Endothelial cell of umbilical vein (primary cell): Measurements from ENCODE around the gene FHIT. TPM values are rescaled to one million over a fixed set of nuclear protein-coding genes. Genes with fewer than 3 reads are reported as not detected.

Experiments
- BruUV-seq: library from RNA; stranded (reverse); fragments of 400-500 nt; replicated peaks from 2 replicates; lab custom pipeline; 2021; lab: Mats Ljungman, UMichigan
- CTCF ChIA-PET: fragments of 300-600, 350-600 bp; sonication (Branson Sonifier 250); formaldehyde crosslinking; loops from one replicate; lab custom pipeline; 2021; ENCODE audit warnings: antibody characterized with exemption, inconsistent platforms; lab: Charles Lee
- POLR2A ChIA-PET: fragments of 300-600, 350-600 bp; sonication (Branson Sonifier 250); formaldehyde crosslinking; loops from one replicate; lab custom pipeline; 2021; ENCODE audit warnings: antibody characterized with exemption, inconsistent platforms; lab: Charles Lee
- DNase-seq: peaks from one replicate; pipeline ENCODE4 v3.0.0-alpha.2; 2011; ENCODE audit warnings: low read depth, low spot score
- FAIRE-seq: peaks from 2 replicates; lab custom pipeline; 2011; peaks lifted over from hg19 to GRCh38; lab: Jason Lieb, UNC
- H2AFZ ChIP-seq: 2 replicates; pipeline ENCODE4 v1.6.0; 2012; ENCODE audit warnings: low read depth, low read length, control low read depth, inconsistent platforms
- H3K27ac ChIP-seq: 2 replicates; pipeline ENCODE4 v1.5.1; 2011; ENCODE audit warnings: low read depth, mild to moderate bottlenecking, control low read depth, low read length, moderate library complexity; ENCODE audit not compliant: insufficient read depth
- H3K27me3 ChIP-seq, 2 experiments: 2 replicates each; pipeline versions ENCODE4 v1.6.0 to v1.6.1; 2011; ENCODE audit warnings: low read length in 2 of 2, mixed read lengths in 1 of 2; ENCODE audit not compliant: control insufficient read depth in 2 of 2, insufficient read depth in 2 of 2
- H3K36me3 ChIP-seq, 2 experiments: 2 replicates in 1 of 2; 3 replicates in 1 of 2; pipeline ENCODE4 v1.5.1; 2011; ENCODE audit warnings: low read length in 2 of 2, mild to moderate bottlenecking in 1 of 2, moderate library complexity in 1 of 2; ENCODE audit not compliant: control insufficient read depth in 2 of 2, insufficient read depth in 2 of 2; ENCODE audit errors: extremely low read depth in 1 of 2
- H3K4me1 ChIP-seq: 3 replicates; pipeline ENCODE4 v1.5.1; 2011; ENCODE audit warnings: mild to moderate bottlenecking, low read length; ENCODE audit not compliant: control insufficient read depth, insufficient read depth; ENCODE audit errors: extremely low read depth
- H3K4me2 ChIP-seq: 2 replicates; pipeline ENCODE4 v1.6.1; 2011; ENCODE audit warnings: low read length, control low read depth, mixed read lengths; ENCODE audit not compliant: insufficient read depth
- H3K4me3 ChIP-seq, 3 experiments: fragments of 200-600 bp in 1 of 3; sonication (generic), shearing (Covaris generic) in 1 of 3; replicated peaks in 1 of 3; 2 replicates each; pipeline ENCODE4 v1.5.1; 2011 to 2016; ENCODE audit warnings: control low read depth in 3 of 3, low read length in 3 of 3, mild to moderate bottlenecking in 2 of 3, inconsistent platforms in 1 of 3, low read depth in 1 of 3, moderate library complexity in 1 of 3; ENCODE audit not compliant: insufficient read depth in 1 of 3
- H3K79me2 ChIP-seq: 2 replicates; pipeline ENCODE4 v1.6.0; 2012; ENCODE audit warnings: low read length, inconsistent platforms; ENCODE audit not compliant: control insufficient read depth, insufficient read depth
- H3K9ac ChIP-seq: replicated peaks from 2 replicates; pipeline ENCODE3; 2011; ENCODE audit warnings: low read length, control low read depth; ENCODE audit not compliant: insufficient read depth; ENCODE audit errors: extremely low read depth
- H3K9me1 ChIP-seq: replicated peaks from 3 replicates; pipeline ENCODE4 v1.6.0; 2011; ENCODE audit warnings: mild to moderate bottlenecking, low read length; ENCODE audit not compliant: control insufficient read depth, insufficient read depth; ENCODE audit errors: extremely low read depth
- H3K9me3 ChIP-seq: replicated peaks from 2 replicates; pipeline ENCODE4 v1.5.1; 2012; ENCODE audit warnings: low read length, inconsistent platforms; ENCODE audit not compliant: control insufficient read depth, insufficient read depth
- H4K20me1 ChIP-seq: replicated peaks from 2 replicates; pipeline ENCODE3; 2011; ENCODE audit warnings: mild to moderate bottlenecking, low read length; ENCODE audit not compliant: control insufficient read depth, insufficient read depth; ENCODE audit errors: extremely low read depth
- EZH2 ChIP-seq: IDR thresholded peaks from 2 replicates; pipeline ENCODE4 v1.6.1; 2012; ENCODE audit warnings: borderline replicate concordance, low read depth, mild to moderate bottlenecking, moderate library complexity, low read length, inconsistent platforms; ENCODE audit not compliant: severe bottlenecking
- FOS ChIP-seq: IDR thresholded peaks from 2 replicates; pipeline ENCODE4 v1.6.1; 2011; ENCODE audit warnings: mild to moderate bottlenecking, low read length, moderate library complexity, borderline replicate concordance; ENCODE audit not compliant: insufficient read depth
- JUN ChIP-seq: IDR thresholded peaks from 2 replicates; pipeline ENCODE4 v1.6.1; 2011; ENCODE audit warnings: borderline replicate concordance, low read depth; ENCODE audit not compliant: insufficient read length, insufficient read depth
- MYC ChIP-seq: IDR thresholded peaks from one replicate; pipeline ENCODE4 v1.6.1; 2011; ENCODE audit warnings: mild to moderate bottlenecking, low read depth, low read length
- POLR2A ChIP-seq: IDR thresholded peaks from 2 replicates; pipeline ENCODE4 v1.6.1; 2012; ENCODE audit warnings: low read depth, mild to moderate bottlenecking, control low read depth, low read length
- POLR2AphosphoS5 ChIP-seq: IDR thresholded peaks from 2 replicates; pipeline ENCODE4 v1.6.1; 2012; ENCODE audit warnings: low read depth, mild to moderate bottlenecking, control low read depth, low read length, moderate library complexity; ENCODE audit not compliant: insufficient read depth
- dilution Hi-C: fragments of 300-500 bp; cut with MboI; formaldehyde crosslinking; loops from one replicate; pipeline ENCODE4 v1.15.0; 2019; ENCODE audit warnings: low sequenced_read_pairs; ENCODE audit not compliant: extremely low pct_ligation_motif_present
- intact Hi-C: fragments of 100-400 bp; cut with micrococcal nuclease; formaldehyde crosslinking; loops from one replicate; pipeline ENCODE4 v1.10.0; 2022
- polyA plus RNA-seq, 4 experiments: library from polyadenylated mRNA; depleted of rRNA in 3 of 4; stranded (reverse) in 3 of 4; unstranded in 1 of 4; fragments of >200 nt; gene quantifications; 2 replicates each; pipeline versions ENCODE4 v1.2.1 to v1.2.3, GENCODE V29; 2011 to 2012; ENCODE audit warnings: missing spikeins in 1 of 4
- total RNA-seq: library from RNA; stranded (reverse); gene quantifications from 2 replicates; pipeline ENCODE4 v1.2.3, GENCODE V29; 2021
- TF ChIP-seq, protein P1 (sequence below): IDR thresholded peaks from 2 replicates; pipeline ENCODE4 v1.6.1; 2011; ENCODE audit not compliant: insufficient read depth, insufficient read length
- TF ChIP-seq, protein P2 (sequence below), 2 donors: IDR thresholded peaks; 1 replicate in 1 of 2; 2 replicates in 1 of 2; pipeline ENCODE4 v1.5.1; 2011; ENCODE audit warnings: low read length in 2 of 2, mild to moderate bottlenecking in 2 of 2, moderate library complexity in 2 of 2, control low read depth in 1 of 2, inconsistent platforms in 1 of 2, low read depth in 1 of 2; ENCODE audit not compliant: insufficient read depth in 1 of 2; ENCODE audit errors: extremely low read depth in 1 of 2

Gene FHIT
- total and polyA plus RNA-seq, 2 donors (not counting 3 experiments of a cell fraction or from before 2014, with no cell fraction given), result 0.47 to 2.2 TPM

DNA sequence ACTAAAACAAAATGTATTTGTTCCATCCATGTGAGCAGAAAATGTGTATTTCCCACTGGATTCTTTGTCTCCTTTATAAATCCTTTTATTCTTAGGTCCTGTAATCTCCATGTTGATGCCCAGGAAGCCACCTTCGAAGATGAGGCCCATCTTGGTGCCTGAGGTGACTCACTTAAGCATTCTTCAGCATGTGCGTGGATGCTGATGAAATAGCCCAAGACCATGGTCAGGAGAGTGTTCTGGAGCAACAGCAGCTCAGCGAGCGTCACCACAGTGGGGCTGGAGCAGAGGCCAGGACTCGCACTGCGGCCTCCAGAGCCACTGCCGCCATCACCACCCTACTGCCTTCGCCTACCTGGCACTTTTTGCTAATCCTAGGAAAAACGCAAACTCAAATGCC, 520.9 kb downstream of the FHIT start:
- H3K4me3 ChIP-seq, result no peak overlapping the region
- intact Hi-C loops (no loop called here), dilution Hi-C loops (no loop called here)
- no peaks in the 10 kb centered on the region for H3K27me3 ChIP-seq
- no peak overlapping the region for H3K4me2 ChIP-seq
- no peaks in the 10 kb centered on the region for H4K20me1 ChIP-seq
- H2AFZ ChIP-seq, result no peak overlapping the region
- TF ChIP-seq JUN (no peak), FOS (no peak), POLR2A (no peak), MYC (no peak), EZH2 (no peak)
- TF ChIP-seq, protein P1, sequence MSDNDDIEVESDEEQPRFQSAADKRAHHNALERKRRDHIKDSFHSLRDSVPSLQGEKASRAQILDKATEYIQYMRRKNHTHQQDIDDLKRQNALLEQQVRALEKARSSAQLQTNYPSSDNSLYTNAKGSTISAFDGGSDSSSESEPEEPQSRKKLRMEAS, result no peak
- no peaks in the 10 kb centered on the region for H3K79me2 ChIP-seq
- FAIRE-seq, result no peak
- BruUV-seq, result no TSS peak
- H3K36me3 ChIP-seq, result no peaks in the 10 kb centered on the region
- no peak overlapping the region for H3K27ac ChIP-seq
- CTCF ChIA-PET, result no interaction called here
- H3K4me1 ChIP-seq, result no peaks in the 10 kb centered on the region
- DNase-seq, result no peak
- no peak overlapping the region for H3K9ac ChIP-seq
- POLR2A ChIA-PET, result no interaction called here
- no peaks in the 10 kb centered on the region for H3K9me3 ChIP-seq
- H3K9me1 ChIP-seq, result no peaks in the 10 kb centered on the region

DNA sequence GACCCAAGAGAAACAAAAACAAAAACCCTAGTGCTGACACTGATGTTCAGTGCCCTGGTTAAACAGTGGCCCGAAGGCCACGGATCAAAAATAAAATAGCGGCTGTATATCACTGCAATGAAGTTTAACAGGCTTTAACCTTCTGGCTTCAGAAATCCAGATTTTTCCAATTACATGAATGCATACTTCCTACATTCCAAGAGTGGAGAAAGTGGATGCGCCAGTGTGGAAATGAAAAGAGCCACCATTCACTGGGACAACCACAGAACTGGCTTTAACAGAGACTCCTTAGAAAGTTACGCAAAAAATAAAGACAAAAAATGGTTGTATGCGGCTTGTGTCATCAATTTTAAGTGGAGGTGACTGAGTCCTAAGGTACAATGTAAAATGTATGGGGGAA, 522.2 kb downstream of the FHIT start:
- ChIA-PET CTCF (no interaction called here), POLR2A (no interaction called here)
- H3K9ac ChIP-seq, result no peak overlapping the region
- intact Hi-C loops, result no loop called here
- H3K36me3 ChIP-seq, result no peaks in the 10 kb centered on the region
- TF ChIP-seq POLR2AphosphoS5, result no peak
- TF ChIP-seq, protein P2, sequence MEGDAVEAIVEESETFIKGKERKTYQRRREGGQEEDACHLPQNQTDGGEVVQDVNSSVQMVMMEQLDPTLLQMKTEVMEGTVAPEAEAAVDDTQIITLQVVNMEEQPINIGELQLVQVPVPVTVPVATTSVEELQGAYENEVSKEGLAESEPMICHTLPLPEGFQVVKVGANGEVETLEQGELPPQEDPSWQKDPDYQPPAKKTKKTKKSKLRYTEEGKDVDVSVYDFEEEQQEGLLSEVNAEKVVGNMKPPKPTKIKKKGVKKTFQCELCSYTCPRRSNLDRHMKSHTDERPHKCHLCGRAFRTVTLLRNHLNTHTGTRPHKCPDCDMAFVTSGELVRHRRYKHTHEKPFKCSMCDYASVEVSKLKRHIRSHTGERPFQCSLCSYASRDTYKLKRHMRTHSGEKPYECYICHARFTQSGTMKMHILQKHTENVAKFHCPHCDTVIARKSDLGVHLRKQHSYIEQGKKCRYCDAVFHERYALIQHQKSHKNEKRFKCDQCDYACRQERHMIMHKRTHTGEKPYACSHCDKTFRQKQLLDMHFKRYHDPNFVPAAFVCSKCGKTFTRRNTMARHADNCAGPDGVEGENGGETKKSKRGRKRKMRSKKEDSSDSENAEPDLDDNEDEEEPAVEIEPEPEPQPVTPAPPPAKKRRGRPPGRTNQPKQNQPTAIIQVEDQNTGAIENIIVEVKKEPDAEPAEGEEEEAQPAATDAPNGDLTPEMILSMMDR (IDR thresholded peaks at IDR 0.05; ENCODE audit: extremely low read depth in 1 of 2, insufficient read depth in 1 of 2, low read depth in 1 of 2, low read length in 2 of 2), result no peak
- no peak for TF ChIP-seq POLR2A
- no peak for TF ChIP-seq MYC
- H3K4me3 ChIP-seq, result no peak overlapping the region
- no peaks in the 10 kb centered on the region for H3K27me3 ChIP-seq
- H3K79me2 ChIP-seq, result no peaks in the 10 kb centered on the region
- no peak overlapping the region for H2AFZ ChIP-seq
- no peak overlapping the region for H3K4me2 ChIP-seq
- DNase-seq (no peak), FAIRE-seq (no peak)
- dilution Hi-C loops, result no loop called here
- no peaks in the 10 kb centered on the region for H4K20me1 ChIP-seq
- BruUV-seq, result no TSS peak
- no peaks in the 10 kb centered on the region for H3K4me1 ChIP-seq
- H3K27ac ChIP-seq, result no peak overlapping the region
- H3K9me1 ChIP-seq, result no peaks in the 10 kb centered on the region
- H3K9me3 ChIP-seq, result no peaks in the 10 kb centered on the region
